ENCODE data around the gene PPP1R14D. TPM values are rescaled to one million over a fixed set of nuclear protein-coding genes. Genes with fewer than 3 reads are reported as not detected.

The PPP1R14D gene
- total RNA-seq, 1 donor from 2014 or later, result not detected

DNA sequence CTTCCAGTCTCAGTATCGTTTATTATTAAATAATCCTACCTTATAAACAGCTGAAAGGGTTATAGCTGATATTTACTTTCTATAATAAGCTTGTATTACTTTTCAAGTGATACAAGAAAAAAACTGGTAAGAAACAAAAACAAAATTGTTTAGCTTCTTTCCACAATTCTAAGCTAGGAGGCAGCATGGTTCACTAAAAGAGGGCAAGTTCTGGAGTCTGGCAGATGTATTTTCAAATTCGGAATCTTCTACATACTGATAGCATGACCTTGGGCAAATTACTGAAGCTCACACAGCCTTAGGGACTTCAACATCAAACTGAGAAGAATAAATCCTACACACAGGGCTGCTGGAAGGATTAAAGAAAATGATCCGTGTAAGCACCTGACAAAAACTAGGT is 43.3 kb downstream of the PPP1R14D start:
- DNase-seq (ENCODE audit: extremely low spot score, unreplicated experiment), result no peak
- Mint-ChIP-seq H3K27ac (ENCODE audit: unreplicated experiment) (no peak overlapping the region), H3K4me1 (ENCODE audit: unreplicated experiment) (peaks cover 22% of the 10 kb centered on the region), H3K27me3 (ENCODE audit: unreplicated experiment) (no peaks in the 10 kb centered on the region), H3K9me3 (ENCODE audit: unreplicated experiment) (no peaks in the 10 kb centered on the region), H3K4me3 (ENCODE audit: unreplicated experiment) (no peak overlapping the region), H3K36me3 (ENCODE audit: unreplicated experiment) (peaks cover 6% of the 10 kb centered on the region)
- no peak for TF ChIP-seq CTCF (IDR thresholded peaks at IDR 0.05)

DNA sequence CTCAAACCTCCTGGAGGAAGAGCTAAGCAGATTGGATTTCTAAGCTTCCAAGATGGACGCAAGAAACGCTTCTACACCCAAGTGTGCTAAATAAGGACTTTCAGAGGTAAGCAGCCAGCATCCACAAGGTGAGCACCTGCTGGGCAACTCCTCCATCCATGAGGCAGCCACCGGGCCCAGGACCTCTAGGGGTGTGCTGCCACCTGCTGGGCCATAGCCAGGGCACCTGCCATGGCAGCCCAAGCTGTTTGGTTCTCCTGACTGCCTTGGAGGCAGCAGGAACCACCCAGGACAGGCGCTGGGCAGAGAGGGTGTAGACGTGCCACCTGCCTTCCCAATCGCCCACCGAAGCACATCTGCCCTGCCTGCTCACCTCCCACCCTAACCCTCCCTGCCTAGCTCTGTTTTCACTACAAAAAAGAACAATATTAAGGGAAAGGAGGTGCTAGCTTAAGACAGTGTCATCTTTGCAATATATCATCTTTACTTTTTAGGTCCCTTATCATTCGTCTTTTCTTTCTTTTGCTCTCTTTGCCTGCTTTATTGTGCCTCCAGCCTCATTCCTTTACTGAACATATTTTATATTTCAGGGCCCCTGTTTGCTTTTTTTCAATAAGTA is 45.8 kb downstream of the PPP1R14D start:
- peak; percentile 58 for TF ChIP-seq CTCF (IDR thresholded peaks at IDR 0.05)
- DNase-seq (ENCODE audit: extremely low spot score, unreplicated experiment), result no peak
- Mint-ChIP-seq H3K4me3 (ENCODE audit: unreplicated experiment) (no peak overlapping the region), H3K4me1 (ENCODE audit: unreplicated experiment) (peaks cover 16% of the 10 kb centered on the region), H3K9me3 (ENCODE audit: unreplicated experiment) (no peaks in the 10 kb centered on the region), H3K36me3 (ENCODE audit: unreplicated experiment) (peaks cover 13% of the 10 kb centered on the region), H3K27me3 (ENCODE audit: unreplicated experiment) (no peaks in the 10 kb centered on the region), H3K27ac (ENCODE audit: unreplicated experiment) (no peak overlapping the region)

DNA sequence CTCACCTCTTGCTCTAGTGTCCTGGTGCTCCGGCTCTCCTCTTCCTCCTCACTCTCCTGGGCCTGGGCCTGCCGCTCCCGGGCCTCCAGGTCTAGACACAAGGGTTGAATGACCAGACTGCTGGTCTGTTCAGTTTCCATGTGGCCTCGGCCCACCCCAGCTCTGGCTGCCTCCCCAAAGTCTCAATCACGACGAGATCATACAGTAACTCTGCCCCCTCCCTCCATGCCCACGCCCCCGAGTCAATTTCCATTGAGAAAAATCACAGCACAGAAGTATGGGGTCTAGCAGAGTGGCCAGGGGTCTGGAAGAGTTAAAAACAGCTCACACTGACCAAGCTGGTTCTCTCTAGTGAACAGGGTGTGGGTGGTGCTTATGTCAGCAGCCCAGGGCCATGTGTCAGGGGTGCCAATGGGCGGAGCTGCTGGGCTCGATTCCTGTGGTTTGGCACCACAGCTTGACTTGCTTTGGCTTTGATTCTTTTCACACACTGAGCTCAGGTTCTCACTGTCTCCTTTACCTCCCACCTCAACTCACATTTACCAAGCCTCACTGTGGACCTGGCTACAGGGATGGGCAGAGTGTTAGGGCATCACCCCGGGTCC is 51.9 kb downstream of the PPP1R14D start:
- H3K4me3 Mint-ChIP-seq (ENCODE audit: unreplicated experiment), result no peak overlapping the region
- no peak for DNase-seq (ENCODE audit: extremely low spot score, unreplicated experiment)
- H3K27ac Mint-ChIP-seq (ENCODE audit: unreplicated experiment), result peak overlapping the region; percentile 88
- peaks cover 14% of the 10 kb centered on the region for H3K4me1 Mint-ChIP-seq (ENCODE audit: unreplicated experiment)
- no peaks in the 10 kb centered on the region for H3K9me3 Mint-ChIP-seq (ENCODE audit: unreplicated experiment)
- H3K27me3 Mint-ChIP-seq (ENCODE audit: unreplicated experiment), result no peaks in the 10 kb centered on the region
- H3K36me3 Mint-ChIP-seq (ENCODE audit: unreplicated experiment), result peaks cover 29% of the 10 kb centered on the region
- no peak for TF ChIP-seq CTCF (IDR thresholded peaks at IDR 0.05)

- Mint-ChIP-seq H3K9me3 (ENCODE audit: unreplicated experiment) (no peaks in the 10 kb centered on the region), H3K4me1 (ENCODE audit: unreplicated experiment) (peaks cover 14% of the 10 kb centered on the region), H3K27ac (ENCODE audit: unreplicated experiment) (no peak overlapping the region), H3K4me3 (ENCODE audit: unreplicated experiment) (no peak overlapping the region), H3K27me3 (ENCODE audit: unreplicated experiment) (no peaks in the 10 kb centered on the region), H3K36me3 (ENCODE audit: unreplicated experiment) (peaks cover 35% of the 10 kb centered on the region)
- DNase-seq (ENCODE audit: extremely low spot score, unreplicated experiment), result no peak
- no peak for TF ChIP-seq CTCF (IDR thresholded peaks at IDR 0.05)
Measured at GRCh38 chr15:40775740-40776536, 52.6 kb downstream of the PPP1R14D start.

- Mint-ChIP-seq H3K27ac (ENCODE audit: unreplicated experiment) (no peak overlapping the region), H3K4me3 (ENCODE audit: unreplicated experiment) (no peak overlapping the region), H3K36me3 (ENCODE audit: unreplicated experiment) (peaks cover 33% of the 10 kb centered on the region), H3K4me1 (ENCODE audit: unreplicated experiment) (peaks cover 20% of the 10 kb centered on the region), H3K9me3 (ENCODE audit: unreplicated experiment) (no peaks in the 10 kb centered on the region), H3K27me3 (ENCODE audit: unreplicated experiment) (no peaks in the 10 kb centered on the region)
- DNase-seq (ENCODE audit: extremely low spot score, unreplicated experiment), result no peak
- no peak for TF ChIP-seq CTCF (IDR thresholded peaks at IDR 0.05)
Measured at GRCh38 chr15:40775007-40775406, 53.5 kb downstream of the PPP1R14D start.

Data from osteocyte (in vitro differentiated cells).